SK-N-SH (cell line): Measurements from ENCODE around the gene CHRM5. TPM values are rescaled to one million over a fixed set of nuclear protein-coding genes. Genes with fewer than 3 reads are reported as not detected.

Source experiments
- CTCF ChIA-PET: fragments of 300-600, 350-600 bp; formaldehyde crosslinking; extraction: SDS; loops from one replicate; lab custom pipeline; 2021; lab: Yijun Ruan, JAX
- POLR2A ChIA-PET: fragments of 350-600 bp; sonication (Branson Sonifier 250); formaldehyde crosslinking; extraction: SDS; loops from one replicate; lab custom pipeline; 2020; ENCODE audit warnings: antibody characterized with exemption, inconsistent platforms; lab: Yijun Ruan, JAX
- DNase-seq: peaks from one replicate; pipeline ENCODE4 v3.0.0; 2012
- H2AFZ ChIP-seq: fragments of 200-600 bp; sonication (generic); 2 replicates; pipeline ENCODE4 v1.8.1; 2016; ENCODE audit warnings: antibody characterized with exemption, mild to moderate bottlenecking, low read depth
- H3F3A ChIP-seq: fragments of 200-600 bp; sonication (generic); replicated peaks from 2 replicates; pipeline ENCODE3; 2016; ENCODE audit warnings: antibody characterized with exemption, mild to moderate bottlenecking; ENCODE audit not compliant: insufficient read depth
- H3K27ac ChIP-seq, 2 experiments: fragments of 200-500 bp in 1 of 2; fragments of 200-600 bp in 1 of 2; sonication (Bioruptor generic) in 1 of 2; sonication (generic), shearing (Covaris generic) in 1 of 2; 2 replicates each; pipeline versions ENCODE4 v1.5.1 to v1.6.1; 2014 to 2016; ENCODE audit warnings: low read depth in 2 of 2, inconsistent platforms in 1 of 2, low read length in 1 of 2, mild to moderate bottlenecking in 1 of 2, mixed read lengths in 1 of 2
- H3K27me3 ChIP-seq: fragments of 200-600 bp; sonication (generic), shearing (Covaris generic); 2 replicates; pipeline ENCODE4 v1.6.1; 2016; ENCODE audit warnings: mixed run types; ENCODE audit not compliant: insufficient read depth
- H3K36me3 ChIP-seq, 2 experiments: fragments of 200-500 bp in 1 of 2; fragments of 200-600 bp in 1 of 2; sonication (Bioruptor generic) in 1 of 2; sonication (generic) in 1 of 2; replicated peaks in 1 of 2; 2 replicates each; pipeline versions ENCODE3 to v1.5.1; 2014 to 2016; ENCODE audit warnings: low read length in 1 of 2, mild to moderate bottlenecking in 1 of 2; ENCODE audit not compliant: insufficient read depth in 2 of 2, control insufficient read depth in 1 of 2
- H3K4me1 ChIP-seq, 2 experiments: fragments of 200-500 bp in 1 of 2; fragments of 200-600 bp in 1 of 2; sonication (Bioruptor generic) in 1 of 2; sonication (generic), shearing (Covaris generic) in 1 of 2; 2 replicates each; pipeline versions ENCODE4 v1.5.1 to v1.6.1; 2014 to 2016; ENCODE audit warnings: low read depth in 1 of 2, low read length in 1 of 2, mixed run types in 1 of 2; ENCODE audit not compliant: insufficient read depth in 2 of 2, control insufficient read depth in 1 of 2
- H3K4me2 ChIP-seq: fragments of 200-600 bp; sonication (generic), shearing (Covaris generic); 2 replicates; pipeline ENCODE4 v1.6.1; 2017; ENCODE audit warnings: mixed run types
- H3K4me3 ChIP-seq, 2 experiments: fragments of 200-500 bp in 1 of 2; fragments of 200-600 bp in 1 of 2; sonication (Bioruptor generic) in 1 of 2; sonication (generic), shearing (Covaris generic) in 1 of 2; 2 replicates each; pipeline versions ENCODE4 v1.5.1 to v1.8.1; 2014 to 2016; ENCODE audit warnings: low read depth in 2 of 2, inconsistent platforms in 1 of 2, low read length in 1 of 2, mild to moderate bottlenecking in 1 of 2, mixed read lengths in 1 of 2, moderate library complexity in 1 of 2
- H3K79me2 ChIP-seq: fragments of 200-600 bp; sonication (generic); 2 replicates; pipeline ENCODE4 v1.8.1; 2017; ENCODE audit warnings: mild to moderate bottlenecking; ENCODE audit not compliant: insufficient read depth
- H3K9ac ChIP-seq: fragments of 200-600 bp; sonication (generic); 2 replicates; pipeline ENCODE4 v1.6.1; 2017; ENCODE audit warnings: mixed run types
- H3K9me2 ChIP-seq: fragments of 200-600 bp; sonication (generic); 2 replicates; pipeline ENCODE4 v1.6.1; 2017; ENCODE audit warnings: mixed run types
- H3K9me3 ChIP-seq: fragments of 200-600 bp; sonication (generic); 2 replicates; pipeline ENCODE4 v1.6.1; 2017; ENCODE audit warnings: mixed run types, mild to moderate bottlenecking, moderate library complexity
- H4K20me1 ChIP-seq: fragments of 200-600 bp; sonication (generic); 2 replicates; pipeline ENCODE4 v1.6.1; 2017; ENCODE audit warnings: mild to moderate bottlenecking, mixed run types; ENCODE audit not compliant: insufficient read depth
- CHD2 ChIP-seq: fragments of 150-350 bp; IDR thresholded peaks from 2 replicates; pipeline ENCODE4 v1.6.1; 2018; ENCODE audit warnings: low read length; ENCODE audit not compliant: partially characterized antibody
- FOSL2 ChIP-seq: IDR thresholded peaks from 2 replicates; pipeline ENCODE4 v1.4.0; 2012; ENCODE audit warnings: low read depth, mild to moderate bottlenecking, moderate library complexity, borderline replicate concordance
- IRF3 ChIP-seq: fragments of 150-350 bp; IDR thresholded peaks from 2 replicates; pipeline ENCODE4 v1.6.1; 2016; ENCODE audit warnings: mild to moderate bottlenecking, low read depth, low read length
- JUND ChIP-seq: IDR thresholded peaks from 2 replicates; pipeline ENCODE4 v1.4.0; 2012
- PBX3 ChIP-seq: IDR thresholded peaks from 2 replicates; pipeline ENCODE4; 2012
- REST ChIP-seq: IDR thresholded peaks from 2 replicates; pipeline ENCODE4 v1.6.1; 2012; ENCODE audit warnings: mild to moderate bottlenecking, low read depth, low read length, moderate library complexity
- RXRA ChIP-seq: IDR thresholded peaks from 2 replicates; pipeline ENCODE4 v1.4.0; 2012; ENCODE audit warnings: low read depth, mild to moderate bottlenecking, borderline replicate concordance
- SIN3A ChIP-seq: IDR thresholded peaks from 2 replicates; pipeline ENCODE4 v1.6.1; 2012; ENCODE audit warnings: low read depth, mild to moderate bottlenecking, low read length, moderate library complexity, borderline replicate concordance
- SMC3 ChIP-seq: IDR thresholded peaks from 2 replicates; pipeline ENCODE4 v1.6.1; 2012; ENCODE audit warnings: low read depth, low read length, improper control_type of control experiment
- TCF12 ChIP-seq: IDR thresholded peaks from 2 replicates; pipeline ENCODE4 v1.4.0; 2012
- YY1 ChIP-seq: IDR thresholded peaks from 2 replicates; pipeline ENCODE4 v1.4.0; 2012; ENCODE audit warnings: low read depth, mild to moderate bottlenecking
- ZBTB33 ChIP-seq: IDR thresholded peaks from 2 replicates; pipeline ENCODE4 v1.4.0; 2012; ENCODE audit warnings: low read depth, borderline replicate concordance
- WGBS: methylation state at CpG from one replicate; pipeline ENCODE4 v1.1.6; 2017; ENCODE audit warnings: low lambda C conversion rate; 5-methylcytosine and 5-hydroxymethylcytosine counted together
- polyA plus RNA-seq, 3 experiments: library from polyadenylated mRNA; depleted of rRNA; stranded (reverse); fragments of >200 nt; gene quantifications; 2 replicates each; pipeline ENCODE4 v1.2.3, GENCODE V29; 2012

The CHRM5 gene
- polyA plus RNA-seq, 1 of the 3 experiments (the other 2 are of a cell fraction), result 0.03 TPM

- 0 out of 2 replicates have a peak, but pooled peaks cover 4% of the 10 kb centered on the region for H3K9me2 ChIP-seq
- H2AFZ ChIP-seq, result no peak overlapping the region
- H3K36me3 ChIP-seq, result no peaks in the 10 kb centered on the region
- H3K9me3 ChIP-seq, result no peaks in the 10 kb centered on the region
- CTCF ChIA-PET, result interaction anchor here (0.5 kb wide), 1 partner anchor 1344 kb away, joined by 4 read pairs; no protein-coding TSS in a partner anchor
- TF ChIP-seq ZBTB33 (no peak), JUND (no peak), RXRA (no peak), YY1 (no peak), REST (no peak), SIN3A (no peak), FOSL2 (no peak), IRF3 (no peak), CHD2 (no peak)
- H4K20me1 ChIP-seq, result no peaks in the 10 kb centered on the region
- POLR2A ChIA-PET, result no interaction called here
- H3K4me3 ChIP-seq, result no peak overlapping the region
- no peaks in the 10 kb centered on the region for H3K4me1 ChIP-seq
- no peaks in the 10 kb centered on the region for H3K79me2 ChIP-seq
- no peak overlapping the region for H3K4me2 ChIP-seq
- H3K27ac ChIP-seq, result no peak overlapping the region
- no peak overlapping the region for H3K9ac ChIP-seq
- no peaks in the 10 kb centered on the region for H3F3A ChIP-seq
- no peaks in the 10 kb centered on the region for H3K27me3 ChIP-seq
- no peak for DNase-seq
- 65% methylated on average over 2 of the region's 2 CpGs for WGBS
Measured at GRCh38 chr15:34006381-34006780, 38.1 kb downstream of the CHRM5 start.

GRCh38 chr15:34009656-34010055 lies 41.4 kb downstream of the CHRM5 start:
- no peaks in the 10 kb centered on the region for H3K9me3 ChIP-seq
- 94% methylated on average over 1 of the region's 1 CpG for WGBS

More at GRCh38 chr15:34009656-34010055, 41.4 kb downstream of the CHRM5 start:
- TF ChIP-seq PBX3 (no peak), TCF12 (no peak), SMC3 (no peak)
- CTCF ChIA-PET, result interaction anchor here (1.1 kb wide), 1 partner anchor 61 kb away, joined by 3 read pairs; no protein-coding TSS in a partner anchor
- no peak overlapping the region for H3K27ac ChIP-seq
- H3K79me2 ChIP-seq, result no peaks in the 10 kb centered on the region
- no peaks in the 10 kb centered on the region for H3K27me3 ChIP-seq
- H3K4me2 ChIP-seq, result no peak overlapping the region
- H3F3A ChIP-seq, result no peaks in the 10 kb centered on the region
- H4K20me1 ChIP-seq, result no peaks in the 10 kb centered on the region
- H3K4me3 ChIP-seq, result no peak overlapping the region
- no peak for DNase-seq
- no peaks in the 10 kb centered on the region for H3K36me3 ChIP-seq
- H3K9ac ChIP-seq, result no peak overlapping the region
- H2AFZ ChIP-seq, result no peak overlapping the region
- no peaks in the 10 kb centered on the region for H3K4me1 ChIP-seq
- H3K9me2 ChIP-seq, result 0 out of 2 replicates have a peak, but pooled peaks cover 4% of the 10 kb centered on the region
- POLR2A ChIA-PET, result no interaction called here
